Measurements from ENCODE around the gene SCUBE1.

SCUBE1 gene

DNA sequence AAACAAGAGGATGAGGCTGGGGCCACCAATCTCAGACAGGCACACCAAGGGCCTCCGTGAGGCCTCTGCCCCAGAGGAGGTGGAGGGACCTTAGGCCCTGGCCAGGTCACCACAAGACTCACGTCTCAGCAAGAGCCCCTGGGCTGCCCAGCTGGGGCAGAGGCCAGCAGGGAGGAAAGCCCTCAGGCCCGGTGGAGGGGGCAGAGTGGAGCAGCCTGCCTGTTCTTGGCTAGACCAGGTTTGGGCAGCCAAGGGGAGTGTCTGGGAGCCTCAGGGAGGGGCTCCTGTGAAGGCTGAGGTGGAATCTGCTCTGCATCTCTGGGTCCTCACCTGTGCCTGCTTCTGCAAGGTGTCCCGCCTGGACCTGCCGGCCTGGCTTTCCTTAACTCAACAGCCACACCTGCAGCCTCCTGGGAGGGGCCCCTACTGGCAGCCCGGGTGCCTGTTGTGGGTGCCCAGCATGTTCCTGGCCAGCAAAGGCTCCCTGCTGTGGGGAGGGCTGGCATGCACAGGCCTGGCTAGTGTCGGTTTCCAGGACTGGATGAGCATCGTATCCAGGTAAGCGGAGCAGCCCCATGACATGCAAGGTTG is 168.1 kb downstream of the SCUBE1 start:
- Mint-ChIP-seq H3K4me3 (no peak overlapping the region), H3K4me1 (no peaks in the 10 kb centered on the region), H3K27me3 (no peaks in the 10 kb centered on the region), H3K36me3 (ENCODE audit: low read depth) (peaks cover 45% of the 10 kb centered on the region), H3K9me3 (no peaks in the 10 kb centered on the region), H3K27ac (no peak overlapping the region)
- no peak for DNase-seq
- ATAC-seq: no peak

- no peak for ATAC-seq
- no peaks in the 10 kb centered on the region for H3K27me3 Mint-ChIP-seq
- no peak overlapping the region for H3K27ac Mint-ChIP-seq
- H3K4me1 Mint-ChIP-seq: no peaks in the 10 kb centered on the region
- H3K36me3 Mint-ChIP-seq (ENCODE audit: low read depth): peaks cover 42% of the 10 kb centered on the region
- no peak for DNase-seq
- no peak overlapping the region for H3K4me3 Mint-ChIP-seq
- no peaks in the 10 kb centered on the region for H3K9me3 Mint-ChIP-seq
These were observed 169.0 kb downstream of the SCUBE1 start for GRCh38 chr22:43173976-43174720.

DNA sequence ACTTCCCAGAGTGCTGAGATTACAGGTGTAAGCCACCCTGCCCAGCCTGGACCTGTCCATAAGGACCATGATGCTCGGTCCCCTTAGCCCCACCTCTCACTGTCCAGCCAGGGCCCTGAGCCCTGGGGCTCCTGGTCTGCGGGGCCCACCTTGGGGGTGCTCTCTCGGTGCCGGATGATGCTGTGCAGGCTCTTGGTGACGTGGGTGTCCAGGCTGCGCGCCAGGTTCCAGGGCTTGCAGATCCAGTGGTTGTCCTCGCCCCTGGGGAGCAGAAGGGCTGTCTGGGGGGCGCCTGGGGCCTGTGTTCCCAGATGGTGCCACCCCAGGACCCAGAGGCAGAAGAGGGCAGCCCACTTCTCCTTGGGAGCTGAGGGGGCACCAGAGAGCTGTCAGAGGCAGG is 169.6 kb downstream of the SCUBE1 start:
- DNase-seq: no peak
- no peak overlapping the region for H3K27ac Mint-ChIP-seq
- no peaks in the 10 kb centered on the region for H3K9me3 Mint-ChIP-seq
- H3K27me3 Mint-ChIP-seq: no peaks in the 10 kb centered on the region
- ATAC-seq: no peak
- no peak overlapping the region for H3K4me3 Mint-ChIP-seq
- no peaks in the 10 kb centered on the region for H3K4me1 Mint-ChIP-seq
- H3K36me3 Mint-ChIP-seq (ENCODE audit: low read depth): peaks cover 36% of the 10 kb centered on the region

GRCh38 chr22:43172191-43172590 is 171.0 kb downstream of the SCUBE1 start:
- no peaks in the 10 kb centered on the region for H3K9me3 Mint-ChIP-seq
- peaks cover 25% of the 10 kb centered on the region for H3K36me3 Mint-ChIP-seq (ENCODE audit: low read depth)
- no peaks in the 10 kb centered on the region for H3K4me1 Mint-ChIP-seq
- no peaks in the 10 kb centered on the region for H3K27me3 Mint-ChIP-seq
- ATAC-seq (no peak), DNase-seq (no peak)
- H3K27ac Mint-ChIP-seq: no peak overlapping the region
- H3K4me3 Mint-ChIP-seq: no peak overlapping the region

DNA sequence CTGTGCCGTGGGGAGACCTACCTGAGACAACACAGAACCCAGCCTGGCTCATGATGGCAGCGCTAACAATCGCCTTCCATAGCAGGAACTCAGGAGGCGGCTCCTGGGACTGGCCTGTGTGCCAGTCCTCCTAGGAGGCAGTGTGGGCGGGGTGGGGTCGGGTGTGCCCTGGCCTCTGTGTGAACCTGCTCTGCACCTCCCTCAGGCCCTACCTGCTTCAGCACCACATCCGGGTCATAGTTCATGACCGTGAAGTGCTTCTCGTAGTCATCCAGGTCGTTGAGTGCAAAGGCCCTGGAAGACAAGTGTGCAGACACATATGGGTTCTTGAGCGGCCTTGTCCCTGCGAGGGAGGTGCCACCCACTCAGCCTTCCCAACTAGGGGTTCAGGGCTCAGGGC is 171.6 kb downstream of the SCUBE1 start:
- DNase-seq: no peak
- Mint-ChIP-seq H3K27me3 (no peaks in the 10 kb centered on the region), H3K4me1 (no peaks in the 10 kb centered on the region), H3K36me3 (ENCODE audit: low read depth) (peaks cover 22% of the 10 kb centered on the region), H3K4me3 (no peak overlapping the region), H3K9me3 (no peaks in the 10 kb centered on the region), H3K27ac (no peak overlapping the region)
- ATAC-seq: no peak

DNA sequence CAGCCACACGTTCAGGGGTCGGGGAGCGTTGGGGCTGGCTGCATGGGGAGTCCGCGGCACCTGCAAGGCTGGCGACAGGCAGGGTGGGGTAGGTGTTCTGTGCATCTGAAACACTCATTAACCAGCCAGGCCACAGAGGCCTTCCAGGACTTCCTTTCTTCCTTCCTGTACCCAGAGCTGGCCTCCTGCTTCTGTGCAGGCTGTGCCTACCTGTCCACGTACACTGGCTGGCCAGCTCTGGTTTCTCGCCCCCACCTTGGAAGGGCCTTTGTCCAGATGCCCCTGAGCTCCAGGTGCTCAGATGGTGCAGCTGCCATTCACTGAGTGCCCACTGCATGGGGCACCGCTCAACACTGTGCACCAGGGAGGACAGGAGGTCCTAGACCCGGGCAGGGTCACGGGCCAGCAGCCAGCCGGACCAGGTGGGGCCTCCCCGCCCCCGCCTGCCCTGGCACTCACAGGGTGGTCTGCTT is 172.1 kb downstream of the SCUBE1 start:
- Mint-ChIP-seq H3K27me3 (no peaks in the 10 kb centered on the region), H3K4me3 (no peak overlapping the region), H3K27ac (no peak overlapping the region), H3K36me3 (ENCODE audit: low read depth) (peaks cover 20% of the 10 kb centered on the region), H3K4me1 (no peaks in the 10 kb centered on the region), H3K9me3 (no peaks in the 10 kb centered on the region)
- no peak for DNase-seq
- no peak for ATAC-seq

DNA sequence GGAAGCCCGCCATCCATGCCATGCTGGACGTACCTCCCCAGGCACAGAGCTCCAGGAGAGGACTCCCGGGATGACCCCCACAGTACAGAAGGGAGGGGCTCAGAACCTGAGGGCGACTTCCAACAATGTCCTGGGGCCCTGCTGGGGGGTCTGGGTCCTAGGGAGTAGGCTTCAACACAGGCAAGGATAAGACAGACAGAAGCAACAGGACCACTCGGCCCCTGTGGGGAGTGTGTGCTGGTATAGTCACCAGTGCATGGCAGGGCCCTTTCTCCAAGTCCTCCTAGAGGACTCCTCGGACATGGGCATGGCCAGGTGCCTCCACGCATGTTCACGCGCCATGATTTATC is 173.1 kb downstream of the SCUBE1 start:
- DNase-seq: no peak
- Mint-ChIP-seq H3K9me3 (no peaks in the 10 kb centered on the region), H3K4me3 (no peak overlapping the region), H3K27ac (no peak overlapping the region), H3K36me3 (ENCODE audit: low read depth) (peaks cover 18% of the 10 kb centered on the region), H3K4me1 (no peaks in the 10 kb centered on the region), H3K27me3 (no peaks in the 10 kb centered on the region)
- no peak for ATAC-seq

GRCh38 chr22:43169310-43170130 is 173.7 kb downstream of the SCUBE1 start:
- H3K4me3 Mint-ChIP-seq: no peak overlapping the region
- DNase-seq: no peak
- no peak for ATAC-seq
- no peaks in the 10 kb centered on the region for H3K9me3 Mint-ChIP-seq
- H3K27me3 Mint-ChIP-seq: no peaks in the 10 kb centered on the region
- H3K27ac Mint-ChIP-seq: no peak overlapping the region
- H3K36me3 Mint-ChIP-seq (ENCODE audit: low read depth): peaks cover 18% of the 10 kb centered on the region
- H3K4me1 Mint-ChIP-seq: no peaks in the 10 kb centered on the region

DNA sequence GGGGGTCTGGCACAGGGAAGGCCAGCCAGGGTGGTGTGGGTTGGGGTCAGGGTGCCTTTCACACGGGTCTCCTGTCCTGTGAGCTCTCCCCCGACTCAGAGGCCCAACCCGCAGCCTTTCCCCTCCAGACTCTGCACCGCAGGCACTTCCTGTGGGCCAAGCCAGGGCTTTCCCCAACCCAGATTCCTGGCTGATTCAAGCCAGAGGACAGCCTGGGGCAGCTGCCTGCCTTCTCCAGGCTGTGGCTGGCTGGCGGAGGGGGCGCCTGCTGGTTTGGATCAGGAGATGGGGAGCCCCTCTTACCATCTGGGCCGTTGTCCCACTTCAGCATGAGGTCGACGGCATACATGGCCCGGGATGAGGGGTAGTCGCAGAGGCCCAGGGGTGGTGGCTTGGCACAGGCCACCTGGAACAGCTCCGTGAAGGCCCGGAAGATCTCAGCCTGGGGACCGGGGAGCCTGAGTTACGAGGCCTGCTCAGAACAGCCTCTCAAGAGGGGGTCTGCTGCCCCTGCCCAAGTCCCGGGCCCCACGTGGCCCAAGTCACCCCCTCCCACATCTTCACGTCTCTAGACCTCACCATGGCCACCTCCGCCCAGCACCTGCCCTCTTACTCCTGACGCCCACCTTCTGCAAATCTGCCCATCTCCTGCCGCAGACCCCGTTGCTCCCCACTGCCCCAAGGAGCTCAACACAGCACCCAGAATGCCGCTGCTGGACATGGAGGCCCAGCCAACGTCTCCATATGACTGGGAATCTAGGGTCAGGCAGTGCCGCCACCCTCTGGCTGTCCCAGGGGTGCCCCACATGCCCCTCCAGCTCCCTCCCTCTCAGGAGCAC is 174.5 kb downstream of the SCUBE1 start:
- Mint-ChIP-seq H3K9me3 (no peaks in the 10 kb centered on the region), H3K27ac (no peak overlapping the region), H3K36me3 (ENCODE audit: low read depth) (peaks cover 22% of the 10 kb centered on the region), H3K4me3 (no peak overlapping the region), H3K27me3 (no peaks in the 10 kb centered on the region), H3K4me1 (no peaks in the 10 kb centered on the region)
- DNase-seq: no peak
- no peak for ATAC-seq

DNA sequence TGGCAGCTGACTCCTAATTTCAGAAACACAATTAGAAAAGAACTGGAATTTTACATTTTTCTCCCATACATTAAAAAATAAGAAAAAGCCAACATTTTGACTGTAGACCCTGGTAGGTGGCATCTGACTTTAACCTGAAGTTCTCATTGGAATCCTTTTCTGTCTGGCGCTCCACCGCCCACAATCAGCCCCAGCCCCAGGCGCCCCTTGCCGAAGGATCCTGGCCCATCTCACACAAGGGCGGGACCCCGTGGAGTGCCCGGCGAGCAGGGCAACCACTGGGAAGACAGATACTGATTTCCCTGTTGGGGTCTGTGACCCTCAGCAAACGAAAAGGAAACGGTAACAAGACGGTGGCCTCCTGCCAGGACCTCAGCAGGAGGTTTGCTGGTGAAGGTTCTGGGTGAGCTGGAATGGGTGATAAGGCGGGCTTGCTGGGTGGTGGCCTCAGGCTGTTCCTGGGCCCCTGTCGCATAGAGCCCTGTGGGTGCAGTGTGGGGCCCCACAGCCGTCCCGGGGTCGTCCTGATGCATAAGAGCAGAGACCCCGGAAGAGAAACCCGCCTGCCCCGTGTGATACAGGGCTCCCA is 176.1 kb downstream of the SCUBE1 start:
- H3K36me3 Mint-ChIP-seq (ENCODE audit: low read depth): peaks cover 18% of the 10 kb centered on the region
- H3K9me3 Mint-ChIP-seq: no peaks in the 10 kb centered on the region
- H3K27ac Mint-ChIP-seq: no peak overlapping the region
- H3K4me3 Mint-ChIP-seq: no peak overlapping the region
- no peaks in the 10 kb centered on the region for H3K4me1 Mint-ChIP-seq
- no peak for ATAC-seq
- no peak for DNase-seq
- no peaks in the 10 kb centered on the region for H3K27me3 Mint-ChIP-seq

GRCh38 chr22:43166132-43166930 is 176.8 kb downstream of the SCUBE1 start:
- peaks cover 18% of the 10 kb centered on the region for H3K36me3 Mint-ChIP-seq (ENCODE audit: low read depth)
- DNase-seq: no peak
- no peak for ATAC-seq
- H3K9me3 Mint-ChIP-seq: no peaks in the 10 kb centered on the region
- no peak overlapping the region for H3K27ac Mint-ChIP-seq
- no peaks in the 10 kb centered on the region for H3K4me1 Mint-ChIP-seq
- H3K4me3 Mint-ChIP-seq: no peak overlapping the region
- no peaks in the 10 kb centered on the region for H3K27me3 Mint-ChIP-seq

DNA sequence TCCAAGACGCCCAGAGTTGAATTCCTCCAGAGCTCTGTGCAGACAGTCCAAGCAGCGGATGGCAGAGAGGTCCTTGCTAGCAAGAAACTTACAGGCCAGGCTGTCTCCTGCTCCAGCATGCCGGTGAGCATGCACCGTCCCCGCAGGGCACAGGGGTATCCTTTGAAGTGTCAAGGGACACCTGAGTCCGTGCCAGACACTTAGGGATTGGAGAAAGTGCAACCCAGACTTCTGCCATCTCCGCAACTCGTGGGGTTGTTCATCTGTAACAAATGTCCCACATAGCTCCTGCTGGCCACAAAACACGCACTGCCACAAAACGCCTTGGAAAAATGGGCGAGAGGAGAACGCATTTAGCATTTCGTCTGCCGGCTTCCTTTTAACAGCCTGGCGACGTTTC is 178.5 kb downstream of the SCUBE1 start:
- DNase-seq (no peak), ATAC-seq (no peak)
- H3K27ac Mint-ChIP-seq: no peak overlapping the region
- no peaks in the 10 kb centered on the region for H3K9me3 Mint-ChIP-seq
- no peaks in the 10 kb centered on the region for H3K4me1 Mint-ChIP-seq
- peaks cover 7% of the 10 kb centered on the region for H3K36me3 Mint-ChIP-seq (ENCODE audit: low read depth)
- no peaks in the 10 kb centered on the region for H3K27me3 Mint-ChIP-seq
- no peak overlapping the region for H3K4me3 Mint-ChIP-seq

- Mint-ChIP-seq H3K9me3 (no peaks in the 10 kb centered on the region), H3K27ac (no peak overlapping the region), H3K4me3 (no peak overlapping the region), H3K27me3 (no peaks in the 10 kb centered on the region), H3K4me1 (no peaks in the 10 kb centered on the region), H3K36me3 (ENCODE audit: low read depth) (peaks cover 8% of the 10 kb centered on the region)
- DNase-seq: no peak
- ATAC-seq: no peak
These were observed 179.9 kb downstream of the SCUBE1 start for GRCh38 chr22:43163241-43163795.

All from activated naive CD8-positive, alpha-beta T cell treated with anti-CD3 and anti-CD28 coated beads, Interleukin-2, amount 50 U/mL, for 24 hours (primary cell).